OCI-LY1 (cell line): ENCODE results near the gene USP47.

Source experiments
- CTCF ChIP-seq: fragments of 200-600 bp; sonication (generic), shearing (Covaris generic); IDR thresholded peaks from 2 replicates; pipeline ENCODE4 v1.5.1; 2017; ENCODE audit warnings: mild to moderate bottlenecking, antibody characterized with exemption, low read length, moderate library complexity, mixed read lengths
- EZH2 ChIP-seq: fragments of 200-600 bp; sonication (generic), shearing (Covaris generic); IDR thresholded peaks from 2 replicates; pipeline ENCODE4 v1.8.0; 2017; ENCODE audit warnings: borderline replicate concordance, mixed run types, mild to moderate bottlenecking, antibody characterized with exemption, low read length, moderate library complexity, mixed read lengths

- no peak for TF ChIP-seq CTCF
- no peak for TF ChIP-seq EZH2
Observed at GRCh38 chr11:11946180-11946579, 104.4 kb downstream of the USP47 start.
